Ishikawa (cell line): ENCODE measurements around the gene APOL6.

Experiments
- CEBPB ChIP-seq: IDR thresholded peaks from 2 replicates; pipeline ENCODE4 v1.6.1; 2012
- CREB1 ChIP-seq: IDR thresholded peaks from 2 replicates; pipeline ENCODE4 v1.6.1; 2012; ENCODE audit warnings: low read depth
- EGR1 ChIP-seq: IDR thresholded peaks from 2 replicates; pipeline ENCODE4 v1.6.1; 2012
- EP300 ChIP-seq: IDR thresholded peaks from 2 replicates; pipeline ENCODE4 v1.6.1; 2012; ENCODE audit warnings: borderline replicate concordance
- FOXM1 ChIP-seq: IDR thresholded peaks from 2 replicates; pipeline ENCODE4 v1.6.1; 2012; ENCODE audit warnings: low read depth, borderline replicate concordance
- NFIC ChIP-seq: IDR thresholded peaks from 2 replicates; pipeline ENCODE4 v1.6.1; 2012
- RAD21 ChIP-seq: IDR thresholded peaks from 2 replicates; pipeline ENCODE4 v1.6.1; 2012; ENCODE audit warnings: low read depth
- TAF1 ChIP-seq: IDR thresholded peaks from 2 replicates; pipeline ENCODE4 v1.6.1; 2012; ENCODE audit warnings: low read depth, mild to moderate bottlenecking
- TCF12 ChIP-seq: IDR thresholded peaks from 2 replicates; pipeline ENCODE4 v1.6.1; 2012; ENCODE audit warnings: low read depth
- TEAD4 ChIP-seq: IDR thresholded peaks from 2 replicates; pipeline ENCODE4 v1.6.1; 2012
- YY1 ChIP-seq: IDR thresholded peaks from 2 replicates; pipeline ENCODE4 v1.6.1; 2012; ENCODE audit warnings: low read depth
- ZBTB7A ChIP-seq: IDR thresholded peaks from 2 replicates; pipeline ENCODE4 v1.6.1; 2012; ENCODE audit warnings: low read depth
- TF ChIP-seq, protein P1 (sequence below): IDR thresholded peaks from 2 replicates; pipeline ENCODE4 v1.6.1; 2012
- TF ChIP-seq, protein P2 (sequence below): IDR thresholded peaks from 2 replicates; pipeline ENCODE4 v1.6.1; 2012; ENCODE audit warnings: low read depth, mild to moderate bottlenecking
- TF ChIP-seq, protein P3 (sequence below): IDR thresholded peaks from 2 replicates; pipeline ENCODE4 v1.6.1; 2012

The APOL6 gene

DNA sequence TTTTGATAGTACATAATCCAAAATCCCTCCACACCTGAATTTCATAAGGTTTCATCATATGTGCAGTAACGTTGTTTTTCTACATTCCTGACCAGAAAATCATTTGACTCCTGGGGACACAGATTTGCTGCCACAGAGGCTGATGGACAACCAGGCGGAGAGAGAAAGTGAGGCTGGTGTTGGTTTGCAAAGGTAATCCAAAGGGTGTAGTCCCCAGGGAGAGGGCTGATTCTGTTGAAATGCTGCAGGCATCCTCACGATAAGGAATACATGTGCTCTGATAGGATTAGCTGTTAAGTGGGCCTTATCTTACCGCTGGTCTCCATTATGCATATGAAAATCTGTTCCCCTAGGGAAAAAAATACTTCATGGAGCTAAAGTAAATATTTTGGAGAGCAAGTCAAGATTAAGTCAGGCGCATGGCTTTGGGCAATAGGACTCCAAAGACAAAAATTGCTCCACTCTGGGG lies 8.1 kb downstream of the APOL6 start:
- TF ChIP-seq, protein P1, sequence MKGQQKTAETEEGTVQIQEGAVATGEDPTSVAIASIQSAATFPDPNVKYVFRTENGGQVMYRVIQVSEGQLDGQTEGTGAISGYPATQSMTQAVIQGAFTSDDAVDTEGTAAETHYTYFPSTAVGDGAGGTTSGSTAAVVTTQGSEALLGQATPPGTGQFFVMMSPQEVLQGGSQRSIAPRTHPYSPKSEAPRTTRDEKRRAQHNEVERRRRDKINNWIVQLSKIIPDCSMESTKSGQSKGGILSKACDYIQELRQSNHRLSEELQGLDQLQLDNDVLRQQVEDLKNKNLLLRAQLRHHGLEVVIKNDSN: no peak
- no peak for TF ChIP-seq RAD21
- TF ChIP-seq CEBPB: no peak
- TF ChIP-seq, protein P2, sequence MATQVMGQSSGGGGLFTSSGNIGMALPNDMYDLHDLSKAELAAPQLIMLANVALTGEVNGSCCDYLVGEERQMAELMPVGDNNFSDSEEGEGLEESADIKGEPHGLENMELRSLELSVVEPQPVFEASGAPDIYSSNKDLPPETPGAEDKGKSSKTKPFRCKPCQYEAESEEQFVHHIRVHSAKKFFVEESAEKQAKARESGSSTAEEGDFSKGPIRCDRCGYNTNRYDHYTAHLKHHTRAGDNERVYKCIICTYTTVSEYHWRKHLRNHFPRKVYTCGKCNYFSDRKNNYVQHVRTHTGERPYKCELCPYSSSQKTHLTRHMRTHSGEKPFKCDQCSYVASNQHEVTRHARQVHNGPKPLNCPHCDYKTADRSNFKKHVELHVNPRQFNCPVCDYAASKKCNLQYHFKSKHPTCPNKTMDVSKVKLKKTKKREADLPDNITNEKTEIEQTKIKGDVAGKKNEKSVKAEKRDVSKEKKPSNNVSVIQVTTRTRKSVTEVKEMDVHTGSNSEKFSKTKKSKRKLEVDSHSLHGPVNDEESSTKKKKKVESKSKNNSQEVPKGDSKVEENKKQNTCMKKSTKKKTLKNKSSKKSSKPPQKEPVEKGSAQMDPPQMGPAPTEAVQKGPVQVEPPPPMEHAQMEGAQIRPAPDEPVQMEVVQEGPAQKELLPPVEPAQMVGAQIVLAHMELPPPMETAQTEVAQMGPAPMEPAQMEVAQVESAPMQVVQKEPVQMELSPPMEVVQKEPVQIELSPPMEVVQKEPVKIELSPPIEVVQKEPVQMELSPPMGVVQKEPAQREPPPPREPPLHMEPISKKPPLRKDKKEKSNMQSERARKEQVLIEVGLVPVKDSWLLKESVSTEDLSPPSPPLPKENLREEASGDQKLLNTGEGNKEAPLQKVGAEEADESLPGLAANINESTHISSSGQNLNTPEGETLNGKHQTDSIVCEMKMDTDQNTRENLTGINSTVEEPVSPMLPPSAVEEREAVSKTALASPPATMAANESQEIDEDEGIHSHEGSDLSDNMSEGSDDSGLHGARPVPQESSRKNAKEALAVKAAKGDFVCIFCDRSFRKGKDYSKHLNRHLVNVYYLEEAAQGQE: no peak
- no peak for TF ChIP-seq EGR1

GRCh38 chr22:35657571-35658312 lies 9.5 kb downstream of the APOL6 start:
- TF ChIP-seq ZBTB7A: no peak
- TF ChIP-seq, protein P1: no peak
- TF ChIP-seq TCF12: no peak
- TF ChIP-seq TAF1: no peak
- TF ChIP-seq CEBPB: no peak
- no peak for TF ChIP-seq RAD21
- no peak for TF ChIP-seq TEAD4
- TF ChIP-seq EP300: no peak
- TF ChIP-seq, protein P3, sequence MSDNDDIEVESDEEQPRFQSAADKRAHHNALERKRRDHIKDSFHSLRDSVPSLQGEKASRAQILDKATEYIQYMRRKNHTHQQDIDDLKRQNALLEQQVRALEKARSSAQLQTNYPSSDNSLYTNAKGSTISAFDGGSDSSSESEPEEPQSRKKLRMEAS: no peak
- no peak for TF ChIP-seq FOXM1
- TF ChIP-seq, protein P2: no peak
- TF ChIP-seq NFIC: no peak
- TF ChIP-seq CREB1: no peak
- no peak for TF ChIP-seq YY1

GRCh38 chr22:35660291-35661127 lies 12.3 kb downstream of the APOL6 start:
- TF ChIP-seq, protein P2: no peak
- TF ChIP-seq RAD21: no peak
- TF ChIP-seq YY1: no peak
- TF ChIP-seq CEBPB: no peak
- no peak for TF ChIP-seq TAF1
- no peak for TF ChIP-seq TCF12
- TF ChIP-seq EP300: no peak
- TF ChIP-seq TEAD4: no peak

DNA sequence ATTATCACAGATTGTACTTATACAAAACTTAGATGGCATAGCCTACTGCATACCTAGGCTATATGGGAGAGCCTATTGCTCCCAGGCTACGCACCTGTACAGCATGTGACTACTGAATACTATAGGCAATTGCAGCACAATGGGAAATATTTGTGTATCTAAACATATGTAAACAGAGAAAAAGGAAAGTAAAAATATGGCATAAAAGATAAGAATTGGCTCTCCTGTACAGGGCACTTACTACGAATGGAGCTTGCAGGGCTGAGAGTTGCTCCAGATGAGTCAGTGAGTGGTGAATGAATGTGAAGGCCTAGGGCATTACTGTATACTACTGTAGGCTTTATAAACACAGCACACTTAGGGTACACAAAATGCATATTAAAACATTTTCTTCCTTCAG lies 13.2 kb downstream of the APOL6 start:
- TF ChIP-seq ZBTB7A (no peak), NFIC (no peak), CREB1 (no peak), EGR1 (no peak), TEAD4 (no peak), RAD21 (no peak), YY1 (no peak)
- TF ChIP-seq, protein P3: no peak
- TF ChIP-seq, protein P1: no peak
